ENCODE measurements around the gene DOK4. TPM values are rescaled to one million over a fixed set of nuclear protein-coding genes. Genes with fewer than 3 reads are reported as not detected.
A peak's percentile ranks its signal among the peaks of the same experiment; 100 is the strongest.

DOK4 gene
- total and polyA plus RNA-seq, 4 donors = 26.4 to 54.1 (median 40.0) TPM

- Histone ChIP-seq H3K9me3 (ENCODE audit: control insufficient read depth, low read length) (no peaks in the 10 kb centered on the region), H3K4me3 (ENCODE audit: low read length in 2 of 2) (no peak overlapping the region), H3K27ac (ENCODE audit: low read depth in 1 of 2, low read length in 2 of 2) (no peak overlapping the region), H3K27me3 (ENCODE audit: control insufficient read depth in 1 of 2, insufficient read depth in 2 of 2, low read length in 1 of 2) (no peaks in the 10 kb centered on the region), H3K36me3 (ENCODE audit: control insufficient read depth in 1 of 2, insufficient read depth in 2 of 2, low read length in 1 of 2) (no peaks in the 10 kb centered on the region), H3K4me1 (ENCODE audit: control insufficient read depth in 1 of 2, insufficient read depth in 2 of 2, low read length in 2 of 2) (no peaks in the 10 kb centered on the region)
- DNase-seq (no peak), ATAC-seq (ENCODE audit: low FRiP score) (no peak)
- 78 to 93% methylated on average over 2 of the region's 2 CpGs for WGBS, 2 donors
- intact Hi-C loops (cut with DNase I) = loop anchor here in 1 of 2 donors (10.0 kb wide), 1 partner anchor 338 kb away; no protein-coding TSS in a partner anchor
Observed at GRCh38 chr16:57423152-57423551, 63.1 kb downstream of the DOK4 start.

GRCh38 chr16:57422026-57422944 lies 64.0 kb downstream of the DOK4 start:
- Histone ChIP-seq H3K4me1 (ENCODE audit: control insufficient read depth in 1 of 2, insufficient read depth in 2 of 2, low read length in 2 of 2) (no peaks in the 10 kb centered on the region), H3K36me3 (ENCODE audit: control insufficient read depth in 1 of 2, insufficient read depth in 2 of 2, low read length in 1 of 2) (no peaks in the 10 kb centered on the region), H3K27ac (ENCODE audit: low read depth in 1 of 2, low read length in 2 of 2) (no peak overlapping the region), H3K9me3 (ENCODE audit: control insufficient read depth, low read length) (no peaks in the 10 kb centered on the region), H3K4me3 (ENCODE audit: low read length in 2 of 2) (no peak overlapping the region), H3K27me3 (ENCODE audit: control insufficient read depth in 1 of 2, insufficient read depth in 2 of 2, low read length in 1 of 2) (no peaks in the 10 kb centered on the region)
- ATAC-seq (ENCODE audit: low FRiP score) = peak; percentile 60
- WGBS, 2 donors = 22 to 23% methylated on average over 10 of the region's 10 CpGs
- DNase-seq = peak; percentile 64 to 86
- intact Hi-C loops (cut with DNase I) = loop anchor here in 1 of 2 donors (10.0 kb wide), 1 partner anchor 337 kb away; no protein-coding TSS in a partner anchor

Other genes starting within 250 kb of the DOK4 start
- gene ARL2BP, start 241.2 kb downstream of the DOK4 start, total RNA-seq = 10 to 100 TPM; 39.1 to 47.5 TPM
- 10 to 100 TPM; 42.1 to 65.4 TPM for gene ARL2BP, start 241.2 kb downstream of the DOK4 start, polyA plus RNA-seq
- 1 to 10 TPM; 2.2 to 2.6 TPM for gene PLLP, start 201.8 kb downstream of the DOK4 start, total RNA-seq
- gene PLLP, start 201.8 kb downstream of the DOK4 start, polyA plus RNA-seq = 1 to 10 TPM; 3.0 to 7.6 TPM
- gene CCL22, start 127.7 kb downstream of the DOK4 start, total RNA-seq = under 1 TPM; 0.24 to 0.29 TPM
- gene CCL22, start 127.7 kb downstream of the DOK4 start, polyA plus RNA-seq = under 1 TPM in 1 of 2 donors, not detected in 1; 0.08 TPM
- gene CX3CL1, start 114.0 kb downstream of the DOK4 start, total RNA-seq = 10 to 100 TPM; 45.5 to 47.5 TPM
- 10 to 100 TPM; 17.5 to 62.5 TPM for gene CX3CL1, start 114.0 kb downstream of the DOK4 start, polyA plus RNA-seq
- under 1 TPM in 1 of 2 donors, not detected in 1; 0.94 TPM for gene CCL17, start 81.7 kb downstream of the DOK4 start, total RNA-seq
- not detected for gene CCL17, start 81.7 kb downstream of the DOK4 start, polyA plus RNA-seq
- 10 to 100 TPM; 26.7 to 27.4 TPM for gene CIAPIN1, start 39.1 kb downstream of the DOK4 start, total RNA-seq
- 10 to 100 TPM; 16.3 to 21.6 TPM for gene CIAPIN1, start 39.1 kb downstream of the DOK4 start, polyA plus RNA-seq
- 10 to 100 TPM; 22.0 to 29.4 TPM for gene COQ9, start 39.0 kb downstream of the DOK4 start, total RNA-seq
- 10 to 100 TPM; 28.9 to 48.2 TPM for gene COQ9, start 39.0 kb downstream of the DOK4 start, polyA plus RNA-seq
- gene POLR2C, start 23.8 kb downstream of the DOK4 start, total RNA-seq = 10 to 100 TPM; 43.8 to 49.7 TPM
- gene POLR2C, start 23.8 kb downstream of the DOK4 start, polyA plus RNA-seq = 10 to 100 TPM; 49.3 to 55.3 TPM
- 10 to 100 TPM; 15.3 to 21.9 TPM for gene CCDC102A, start 50.1 kb upstream of the DOK4 start, total RNA-seq
- gene CCDC102A, start 50.1 kb upstream of the DOK4 start, polyA plus RNA-seq = 10 to 100 TPM; 12.9 to 14.1 TPM
- gene ADGRG5, start 56.1 kb upstream of the DOK4 start, total RNA-seq = under 1 TPM; 0.26 to 0.69 TPM
- under 1 TPM in 1 of 2 donors, not detected in 1; 0.63 TPM for gene ADGRG5, start 56.1 kb upstream of the DOK4 start, polyA plus RNA-seq
- 10 to 100 TPM; 33.0 to 68.4 TPM for gene ADGRG1, start 142.1 kb upstream of the DOK4 start, total RNA-seq
- gene ADGRG1, start 142.1 kb upstream of the DOK4 start, polyA plus RNA-seq = 1 to 10 TPM; 1.2 to 2.1 TPM
- 1 to 10 TPM in 1 of 2 donors, under 1 TPM in 1; 0.84 to 3.9 TPM for gene ADGRG3, start 181.8 kb upstream of the DOK4 start, total RNA-seq
- under 1 TPM; 0.08 to 0.25 TPM for gene ADGRG3, start 181.8 kb upstream of the DOK4 start, polyA plus RNA-seq
- gene DRC7, start 208.3 kb upstream of the DOK4 start, total RNA-seq = not detected
- under 1 TPM in 1 of 2 donors, not detected in 1; 0.08 TPM for gene DRC7, start 208.3 kb upstream of the DOK4 start, polyA plus RNA-seq
- gene KATNB1, start 249.3 kb upstream of the DOK4 start, total RNA-seq = 10 to 100 TPM in 1 of 2 donors, 1 to 10 TPM in 1; 9.9 to 16.2 TPM
- 10 to 100 TPM in 1 of 2 donors, 1 to 10 TPM in 1; 7.0 to 15.7 TPM for gene KATNB1, start 249.3 kb upstream of the DOK4 start, polyA plus RNA-seq

Data from aorta (tissue), 5 donors.